Osteocyte (in vitro differentiated cells): ENCODE measurements around the gene DISP2. TPM values are rescaled to one million over a fixed set of nuclear protein-coding genes. Genes with fewer than 3 reads are reported as not detected.

ENCODE experiments used
- DNase-seq: peaks from one replicate; pipeline ENCODE4 v3.0.0; 2021; ENCODE audit warnings: mixed read lengths; ENCODE audit not compliant: unreplicated experiment; ENCODE audit errors: extremely low spot score
- H3K27ac Mint-ChIP-seq: one replicate; pipeline ENCODE4 v1.8.0; 2021; ENCODE audit warnings: mild to moderate bottlenecking, mixed read lengths; ENCODE audit not compliant: unreplicated experiment
- H3K27me3 Mint-ChIP-seq: one replicate; pipeline ENCODE4 v1.8.0; 2021; ENCODE audit warnings: mixed read lengths; ENCODE audit not compliant: unreplicated experiment
- H3K36me3 Mint-ChIP-seq: one replicate; pipeline ENCODE4 v1.8.0; 2021; ENCODE audit warnings: mixed read lengths; ENCODE audit not compliant: unreplicated experiment
- H3K4me1 Mint-ChIP-seq: one replicate; pipeline ENCODE4 v1.8.0; 2021; ENCODE audit warnings: mixed read lengths; ENCODE audit not compliant: unreplicated experiment
- H3K4me3 Mint-ChIP-seq: one replicate; pipeline ENCODE4 v1.8.0; 2021; ENCODE audit warnings: mild to moderate bottlenecking, moderate library complexity, mixed read lengths; ENCODE audit not compliant: unreplicated experiment
- H3K9me3 Mint-ChIP-seq: one replicate; pipeline ENCODE4 v1.8.0; 2021; ENCODE audit warnings: mixed read lengths; ENCODE audit not compliant: unreplicated experiment
- CTCF ChIP-seq: fragments of 200-600 bp; sonication (generic); IDR thresholded peaks from 2 replicates; pipeline ENCODE4 v1.5.0; 2021; ENCODE audit warnings: antibody characterized with exemption, mild to moderate bottlenecking, moderate library complexity
- total RNA-seq: library from RNA; stranded (reverse); gene quantifications from 2 replicates; pipeline ENCODE4 v1.2.1, GENCODE V29; 2021

DISP2 gene
- total RNA-seq, 1 donor from 2014 or later = 1.5 TPM

- no peak for TF ChIP-seq CTCF
Observed at GRCh38 chr15:40346579-40347558, 11.2 kb upstream of the DISP2 start.

GRCh38 chr15:40347559-40348473 lies 10.2 kb upstream of the DISP2 start:
- DNase-seq = no peak
- TF ChIP-seq CTCF = no peak
- no peaks in the 10 kb centered on the region for H3K9me3 Mint-ChIP-seq
- H3K4me1 Mint-ChIP-seq = peaks cover 19% of the 10 kb centered on the region
- H3K36me3 Mint-ChIP-seq = no peaks in the 10 kb centered on the region
- no peak overlapping the region for H3K4me3 Mint-ChIP-seq
- no peak overlapping the region for H3K27ac Mint-ChIP-seq
- H3K27me3 Mint-ChIP-seq = no peaks in the 10 kb centered on the region

More at GRCh38 chr15:40346579-40347558, 11.2 kb upstream of the DISP2 start:
- no peaks in the 10 kb centered on the region for H3K27me3 Mint-ChIP-seq
- peaks cover 24% of the 10 kb centered on the region for H3K4me1 Mint-ChIP-seq
- no peak for DNase-seq
- no peaks in the 10 kb centered on the region for H3K9me3 Mint-ChIP-seq
- no peaks in the 10 kb centered on the region for H3K36me3 Mint-ChIP-seq
- H3K4me3 Mint-ChIP-seq = no peak overlapping the region
- H3K27ac Mint-ChIP-seq = no peak overlapping the region

GRCh38 chr15:40348474-40348870 lies 9.5 kb upstream of the DISP2 start:
- no peaks in the 10 kb centered on the region for H3K9me3 Mint-ChIP-seq
- no peak overlapping the region for H3K4me3 Mint-ChIP-seq
- peaks cover 14% of the 10 kb centered on the region for H3K4me1 Mint-ChIP-seq
- H3K36me3 Mint-ChIP-seq = no peaks in the 10 kb centered on the region
- no peak for TF ChIP-seq CTCF
- no peak for DNase-seq
- H3K27me3 Mint-ChIP-seq = no peaks in the 10 kb centered on the region
- H3K27ac Mint-ChIP-seq = no peak overlapping the region

- no peaks in the 10 kb centered on the region for H3K9me3 Mint-ChIP-seq
- H3K36me3 Mint-ChIP-seq = no peaks in the 10 kb centered on the region
- H3K27me3 Mint-ChIP-seq = no peaks in the 10 kb centered on the region
- TF ChIP-seq CTCF = no peak
- H3K4me1 Mint-ChIP-seq = peaks cover 15% of the 10 kb centered on the region
- no peak for DNase-seq
- no peak overlapping the region for H3K4me3 Mint-ChIP-seq
- no peak overlapping the region for H3K27ac Mint-ChIP-seq
Observed at GRCh38 chr15:40349163-40349562, 8.9 kb upstream of the DISP2 start.
